ENCODE results near the gene RBFA.
"Not testable (repeated sequence)": the region's sequence is repeated elsewhere in the genome, so short reads cannot be mapped to it uniquely, and the experiment has no call there.

The RBFA gene

GRCh38 chr18:79991494-79991893 is 42.7 kb upstream of the RBFA start:
- TF ChIP-seq ZFX (IDR thresholded peaks at IDR 0.05; ENCODE audit: borderline replicate concordance) (no peak), CTCF (IDR thresholded peaks at IDR 0.05) (no peak)

GRCh38 chr18:79999701-80000100 is 34.5 kb upstream of the RBFA start:
- H3K27ac ChIP-seq, result not testable (repeated sequence)

More at GRCh38 chr18:79991494-79991893, 42.7 kb upstream of the RBFA start:
- H3K27ac ChIP-seq, result no peak overlapping the region

- no peak overlapping the region for H3K27ac ChIP-seq
- TF ChIP-seq CTCF (IDR thresholded peaks at IDR 0.05) (no peak), ZFX (IDR thresholded peaks at IDR 0.05; ENCODE audit: borderline replicate concordance) (no peak)
Observed at GRCh38 chr18:80000877-80001276, 33.4 kb upstream of the RBFA start.

- no peak overlapping the region for H3K27ac ChIP-seq
- TF ChIP-seq ZFX (IDR thresholded peaks at IDR 0.05; ENCODE audit: borderline replicate concordance) (no peak), CTCF (IDR thresholded peaks at IDR 0.05) (no peak)
Observed at GRCh38 chr18:80002468-80002867, 31.8 kb upstream of the RBFA start.

- TF ChIP-seq ZFX (IDR thresholded peaks at IDR 0.05; ENCODE audit: borderline replicate concordance) (no peak), CTCF (IDR thresholded peaks at IDR 0.05) (no peak)
- no peak overlapping the region for H3K27ac ChIP-seq
Observed at GRCh38 chr18:80004600-80005342, 29.5 kb upstream of the RBFA start.

- no peak for TF ChIP-seq ZFX (IDR thresholded peaks at IDR 0.05; ENCODE audit: borderline replicate concordance)
- TF ChIP-seq CTCF (IDR thresholded peaks at IDR 0.05), result no peak
- H3K27ac ChIP-seq, result no peak overlapping the region
Observed at GRCh38 chr18:80006724-80007123, 27.5 kb upstream of the RBFA start.

GRCh38 chr18:80009661-80010550 is 24.3 kb upstream of the RBFA start:
- TF ChIP-seq ZFX (IDR thresholded peaks at IDR 0.05; ENCODE audit: borderline replicate concordance) (no peak), CTCF (IDR thresholded peaks at IDR 0.05) (no peak)
- no peak overlapping the region for H3K27ac ChIP-seq

All from 22Rv1 (cell line).